Choroid plexus epithelial cell (primary cell): ENCODE measurements around the gene ZNF423.

ENCODE experiments used
- DNase-seq: peaks from one replicate; pipeline ENCODE4 v3.0.0-alpha.2; 2010; ENCODE audit warnings: low read depth
- H3K4me3 ChIP-seq: 2 replicates; pipeline ENCODE4 v1.5.1; 2011; ENCODE audit warnings: low read depth, mild to moderate bottlenecking, control low read depth, low read length, moderate library complexity
- TF ChIP-seq, protein P1 (sequence below): conservative IDR thresholded peaks from 2 replicates; pipeline ENCODE4 v1.5.1; 2011; ENCODE audit warnings: low read depth, mild to moderate bottlenecking, control low read depth, inconsistent platforms, low read length, moderate library complexity

ZNF423 gene

DNA sequence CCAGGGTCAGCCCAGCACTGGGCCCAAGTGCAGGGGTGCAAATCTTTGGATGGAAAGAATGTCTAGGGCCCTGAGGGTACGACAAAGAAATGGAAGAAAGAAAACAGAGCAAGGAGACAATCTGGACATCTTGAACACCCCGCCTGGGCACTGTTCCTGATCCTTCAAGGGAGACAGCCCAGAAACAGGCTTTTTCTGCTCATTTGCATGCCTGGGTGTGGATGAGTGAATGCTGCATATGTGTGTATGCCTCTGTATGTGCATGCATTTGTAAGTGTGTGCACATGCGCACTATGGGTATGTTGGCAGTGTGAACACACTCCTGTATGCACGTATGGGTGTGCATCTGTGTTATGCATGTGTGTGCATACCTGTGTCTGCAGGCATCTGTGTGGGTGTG is 79.2 kb downstream of the ZNF423 start:
- DNase-seq, result no peak
- TF ChIP-seq, protein P1, sequence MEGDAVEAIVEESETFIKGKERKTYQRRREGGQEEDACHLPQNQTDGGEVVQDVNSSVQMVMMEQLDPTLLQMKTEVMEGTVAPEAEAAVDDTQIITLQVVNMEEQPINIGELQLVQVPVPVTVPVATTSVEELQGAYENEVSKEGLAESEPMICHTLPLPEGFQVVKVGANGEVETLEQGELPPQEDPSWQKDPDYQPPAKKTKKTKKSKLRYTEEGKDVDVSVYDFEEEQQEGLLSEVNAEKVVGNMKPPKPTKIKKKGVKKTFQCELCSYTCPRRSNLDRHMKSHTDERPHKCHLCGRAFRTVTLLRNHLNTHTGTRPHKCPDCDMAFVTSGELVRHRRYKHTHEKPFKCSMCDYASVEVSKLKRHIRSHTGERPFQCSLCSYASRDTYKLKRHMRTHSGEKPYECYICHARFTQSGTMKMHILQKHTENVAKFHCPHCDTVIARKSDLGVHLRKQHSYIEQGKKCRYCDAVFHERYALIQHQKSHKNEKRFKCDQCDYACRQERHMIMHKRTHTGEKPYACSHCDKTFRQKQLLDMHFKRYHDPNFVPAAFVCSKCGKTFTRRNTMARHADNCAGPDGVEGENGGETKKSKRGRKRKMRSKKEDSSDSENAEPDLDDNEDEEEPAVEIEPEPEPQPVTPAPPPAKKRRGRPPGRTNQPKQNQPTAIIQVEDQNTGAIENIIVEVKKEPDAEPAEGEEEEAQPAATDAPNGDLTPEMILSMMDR, result no peak
- no peak overlapping the region for H3K4me3 ChIP-seq

DNA sequence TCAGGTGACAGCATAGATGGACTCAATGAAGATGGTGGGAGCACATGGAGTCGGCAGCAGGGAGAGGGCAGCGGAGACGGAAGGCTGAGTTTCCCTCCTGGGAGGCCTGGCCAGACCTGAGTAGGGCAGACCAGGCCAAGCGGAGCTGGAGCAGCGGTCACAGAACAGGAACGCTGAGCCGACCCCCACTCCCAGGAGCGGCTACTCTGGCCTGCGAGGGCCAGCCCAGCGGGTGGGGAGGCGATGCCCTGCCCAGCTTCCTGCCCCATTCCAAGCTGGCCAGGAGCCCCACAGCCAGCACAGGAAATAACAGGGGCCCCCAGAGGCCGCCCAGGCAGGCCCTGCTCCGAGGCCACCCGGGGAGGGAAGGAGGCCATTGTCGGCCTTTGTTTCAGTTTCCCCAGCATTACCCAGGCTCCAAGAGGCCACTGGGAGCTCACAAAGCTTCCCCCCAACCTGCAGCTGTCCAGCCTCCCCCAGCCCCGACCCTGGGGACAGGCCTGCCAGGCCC is 79.8 kb downstream of the ZNF423 start:
- peak; percentile 48 for DNase-seq
- peak overlapping the region; percentile 5 for H3K4me3 ChIP-seq
- TF ChIP-seq, protein P1, result no peak

DNA sequence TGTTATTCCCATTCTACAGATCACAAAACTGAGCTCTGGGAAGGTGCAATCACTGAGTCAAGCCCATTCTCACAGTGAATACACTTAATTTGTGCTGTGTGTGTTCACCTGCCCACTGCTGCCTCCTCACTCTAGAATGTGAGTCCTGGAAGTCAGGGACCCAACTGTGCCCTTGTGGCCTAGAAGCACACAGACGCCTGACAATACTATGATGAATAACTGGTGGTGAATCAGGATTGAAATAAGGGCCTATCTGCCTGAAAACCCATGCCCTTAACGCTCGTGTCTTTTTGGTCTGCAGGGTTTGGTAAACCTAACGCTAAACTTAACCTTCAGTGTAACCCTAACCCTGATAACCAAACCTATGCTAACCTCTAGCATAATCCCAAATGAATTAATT is 80.3 kb downstream of the ZNF423 start:
- H3K4me3 ChIP-seq, result no peak overlapping the region
- no peak for DNase-seq
- TF ChIP-seq, protein P1, result no peak

DNA sequence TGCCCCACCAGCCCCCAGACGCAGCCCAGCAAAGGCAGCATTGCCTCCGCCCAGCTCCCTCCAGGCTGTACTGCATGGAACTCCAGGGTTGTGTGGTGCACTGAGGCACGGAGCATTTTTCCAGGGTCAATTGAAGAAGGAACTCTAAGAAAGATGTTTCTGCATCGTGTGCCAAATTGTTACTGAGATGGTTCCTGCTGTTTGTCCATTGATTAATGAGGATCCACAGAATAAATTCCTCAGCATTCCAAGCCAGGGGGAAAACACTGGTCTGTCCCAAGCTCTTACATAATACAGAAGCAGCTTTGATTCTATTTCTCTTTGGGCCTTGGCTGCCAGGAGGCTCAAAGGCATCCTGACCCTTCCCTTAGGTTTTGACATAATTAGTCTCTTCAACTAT is 80.9 kb downstream of the ZNF423 start:
- no peak for DNase-seq
- no peak overlapping the region for H3K4me3 ChIP-seq
- TF ChIP-seq, protein P1, result no peak

DNA sequence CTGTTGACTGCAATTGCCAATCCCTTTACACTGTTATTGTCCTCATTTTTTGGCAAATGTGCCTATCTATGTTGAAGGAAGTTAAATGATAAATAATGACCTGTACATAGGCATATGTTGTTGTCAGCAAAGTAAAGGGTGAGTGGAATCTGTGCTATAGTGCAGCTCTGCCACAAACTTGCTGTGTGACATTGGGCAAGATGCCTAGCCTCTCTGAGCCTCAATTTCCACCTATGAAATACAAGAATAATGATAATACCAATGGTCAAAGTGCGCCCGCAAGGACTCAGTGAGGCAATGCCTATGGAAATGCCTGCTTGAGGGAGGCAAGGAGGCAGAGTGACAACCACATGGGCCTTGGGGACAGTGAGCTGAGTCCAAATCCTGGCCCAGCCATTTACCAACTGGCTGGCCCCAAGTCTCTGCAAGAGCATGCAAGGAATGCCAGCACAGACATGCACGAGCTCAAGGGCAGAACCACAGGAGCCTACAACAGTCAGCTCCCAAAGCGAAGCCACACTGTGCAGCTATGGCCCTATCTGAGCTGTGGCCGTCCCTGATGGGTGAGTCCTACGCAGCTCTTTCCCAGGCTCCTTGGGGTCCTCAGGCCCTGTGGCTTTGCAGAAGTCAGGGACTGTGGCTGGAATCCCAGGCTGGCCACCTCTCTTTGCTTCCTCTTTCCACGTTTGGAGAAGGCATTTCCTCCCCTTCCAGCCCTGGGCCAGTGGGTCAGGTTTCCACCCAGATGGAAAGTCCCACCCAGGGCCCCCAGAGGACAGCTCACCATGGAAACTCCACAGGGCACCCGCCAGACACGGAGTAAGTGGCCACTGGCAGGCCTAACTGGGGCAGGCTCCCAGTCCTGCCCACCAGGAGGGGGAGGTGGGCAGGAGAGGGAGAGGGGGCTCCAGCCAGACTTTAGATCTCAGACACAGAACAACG is 82.1 kb downstream of the ZNF423 start:
- no peak overlapping the region for H3K4me3 ChIP-seq
- TF ChIP-seq, protein P1, result no peak
- DNase-seq, result no peak

DNA sequence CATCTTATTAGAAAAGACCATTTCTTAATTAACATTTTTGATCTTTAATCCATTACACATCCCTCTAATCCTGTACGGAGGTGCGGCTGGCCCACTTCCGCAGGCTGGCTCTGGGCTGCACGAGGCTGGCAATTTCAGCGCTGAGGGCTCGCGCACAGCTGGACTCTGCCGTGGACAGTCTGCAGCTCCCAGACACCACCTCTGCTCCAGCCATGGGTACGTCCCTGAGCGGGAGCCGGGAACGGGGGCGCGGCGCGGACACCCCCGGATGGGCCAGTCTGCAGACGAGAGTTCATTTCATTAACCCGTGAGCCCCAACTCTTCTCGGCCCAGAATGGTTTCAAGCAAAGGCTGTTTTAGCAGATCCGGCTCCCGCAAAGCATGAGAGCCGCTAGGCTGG is 87.9 kb downstream of the ZNF423 start:
- TF ChIP-seq, protein P1, result no peak
- no peak for DNase-seq
- H3K4me3 ChIP-seq, result no peak overlapping the region
